Common myeloid progenitor, CD34-positive (primary cell): ENCODE results near the gene C16orf78.

Experiments
- CTCF ChIA-PET: fragments of 350-600 bp; sonication (Branson Sonifier 250); formaldehyde crosslinking; loops from one replicate; lab custom pipeline; 2021; ENCODE audit warnings: antibody characterized with exemption; lab: Charles Lee
- POLR2A ChIA-PET: fragments of 350-600 bp; sonication (Branson Sonifier 250); formaldehyde crosslinking; loops from one replicate; lab custom pipeline; 2021; ENCODE audit warnings: antibody characterized with exemption; lab: Charles Lee
- DNase-seq, 3 donors: peaks; one replicate each; pipeline versions ENCODE4 v3.0.0 to v3.0.0-alpha.2; 2013
- H3K27ac ChIP-seq, 2 experiments: 1 replicate in 1 of 2; 2 replicates in 1 of 2; pipeline ENCODE4 v1.7.0; 2013; ENCODE audit warnings: inconsistent platforms in 2 of 2, low read length in 2 of 2, mild to moderate bottlenecking in 2 of 2, low read depth in 1 of 2, moderate library complexity in 1 of 2; ENCODE audit not compliant: severe bottlenecking in 2 of 2, insufficient read depth in 1 of 2, poor library complexity in 1 of 2
- H3K27me3 ChIP-seq, 5 experiments: replicated peaks in 2 of 5; 1 replicate in 3 of 5; 2 replicates in 2 of 5; pipeline versions ENCODE4 v1.6.1 to v1.7.0; 2013; ENCODE audit warnings: low read length in 4 of 5, mild to moderate bottlenecking in 2 of 5, moderate library complexity in 2 of 5, inconsistent platforms in 1 of 5; ENCODE audit not compliant: insufficient read depth in 5 of 5, control insufficient read depth in 4 of 5
- H3K36me3 ChIP-seq, 4 experiments: 1 replicate in 2 of 4; 2 replicates in 2 of 4; pipeline versions ENCODE4 v1.6.1 to v1.7.0; 2013; ENCODE audit warnings: low read length in 3 of 4, control low read depth in 1 of 4, mild to moderate bottlenecking in 1 of 4; ENCODE audit not compliant: control insufficient read depth in 4 of 4, insufficient read depth in 4 of 4
- H3K4me1 ChIP-seq, 4 experiments: 1 replicate in 3 of 4; 2 replicates in 1 of 4; pipeline versions ENCODE4 v1.6.1 to v1.7.1; 2013; ENCODE audit warnings: low read length in 3 of 4, mild to moderate bottlenecking in 3 of 4, control low read depth in 1 of 4, inconsistent platforms in 1 of 4, moderate library complexity in 1 of 4; ENCODE audit not compliant: control insufficient read depth in 4 of 4, insufficient read depth in 4 of 4; ENCODE audit errors: control extremely low read depth in 1 of 4
- H3K4me3 ChIP-seq, 7 experiments: 1 replicate in 4 of 7; 2 replicates in 3 of 7; pipeline versions ENCODE4 v1.5.1 to v1.7.0; 2013; ENCODE audit warnings: mild to moderate bottlenecking in 7 of 7, low read length in 6 of 7, moderate library complexity in 6 of 7, inconsistent platforms in 2 of 7, low read depth in 2 of 7, control low read depth in 1 of 7; ENCODE audit not compliant: insufficient read depth in 4 of 7, control insufficient read depth in 1 of 7; ENCODE audit errors: extremely low read depth in 1 of 7
- H3K9me3 ChIP-seq, 5 experiments: 1 replicate in 4 of 5; 2 replicates in 1 of 5; pipeline versions ENCODE4 v1.6.1 to v1.7.1; 2013; ENCODE audit warnings: low read length in 4 of 5, mild to moderate bottlenecking in 2 of 5, inconsistent platforms in 1 of 5, low read depth in 1 of 5, moderate library complexity in 1 of 5; ENCODE audit not compliant: control insufficient read depth in 4 of 5, insufficient read depth in 2 of 5; ENCODE audit errors: control extremely low read depth in 1 of 5
- WGBS: methylation state at CpG from one replicate; pipeline ENCODE4 v1.1.5; 2013; ENCODE audit not compliant: insufficient coverage; 5-methylcytosine and 5-hydroxymethylcytosine counted together

C16orf78 gene

DNA sequence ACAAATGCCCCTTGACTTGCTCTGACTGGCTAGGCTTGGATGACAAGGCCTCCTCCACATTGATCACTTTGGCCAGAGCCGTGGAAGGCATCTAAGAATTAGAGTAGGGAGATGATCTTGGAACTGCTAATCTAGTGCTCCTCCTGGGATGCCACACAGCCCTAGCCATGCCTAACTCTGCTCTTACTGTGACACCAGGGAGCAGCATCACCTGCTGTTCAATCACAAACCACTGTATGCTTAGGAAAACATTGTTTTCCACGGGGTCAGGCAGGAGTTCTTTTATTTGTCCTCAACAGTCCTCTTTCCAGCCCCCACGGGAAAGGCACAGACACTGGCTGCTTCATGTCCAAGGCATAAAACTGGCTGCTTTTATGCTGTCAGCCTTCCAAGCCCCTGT lies 46.3 kb downstream of the C16orf78 start:
- H3K36me3 ChIP-seq, result no peaks in the 10 kb centered on the region
- H3K27ac ChIP-seq, result no peak overlapping the region
- H3K9me3 ChIP-seq, result no peaks in the 10 kb centered on the region
- no peaks in the 10 kb centered on the region for H3K27me3 ChIP-seq
- ChIA-PET CTCF (no interaction called here), POLR2A (no interaction called here)
- 97% methylated on average over 3 of the region's 3 CpGs for WGBS
- no peak for DNase-seq
- H3K4me3 ChIP-seq, result no peak overlapping the region
- H3K4me1 ChIP-seq, result peaks cover 0 to 3% (median 0%) of the 10 kb centered on the region in 4 experiments

DNA sequence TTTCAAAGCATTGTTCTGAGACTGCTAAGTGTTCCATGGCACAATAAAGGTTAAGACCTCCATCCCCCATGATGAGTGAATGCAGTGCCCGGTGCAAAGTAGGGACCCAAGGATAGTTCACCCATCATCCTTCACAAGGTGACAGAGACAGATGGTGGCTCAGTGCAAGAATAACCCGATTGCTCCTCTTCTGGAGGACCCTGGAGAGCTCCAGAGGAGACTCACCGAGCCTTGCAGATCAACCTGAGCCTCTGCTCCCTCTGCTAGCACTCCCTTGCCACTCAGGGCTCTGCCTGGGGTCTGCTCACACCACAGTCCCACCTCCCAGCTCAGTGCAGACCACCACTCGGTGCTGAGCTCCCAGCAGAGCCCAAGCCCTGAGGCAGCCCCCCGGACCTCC lies 49.3 kb downstream of the C16orf78 start:
- H3K9me3 ChIP-seq, result peaks cover 0 to 6% (median 0%) of the 10 kb centered on the region in 5 experiments
- WGBS, result 68% methylated on average over 3 of the region's 5 CpGs
- DNase-seq, result no peak
- H3K4me1 ChIP-seq, result peaks cover 0 to 3% (median 0%) of the 10 kb centered on the region in 4 experiments
- H3K27ac ChIP-seq, result no peak overlapping the region
- H3K36me3 ChIP-seq, result no peaks in the 10 kb centered on the region
- POLR2A ChIA-PET, result no interaction called here
- H3K27me3 ChIP-seq, result no peaks in the 10 kb centered on the region
- H3K4me3 ChIP-seq, result no peak overlapping the region
- CTCF ChIA-PET, result interaction anchor here (1.5 kb wide), 1 partner anchor 11 kb away, joined by 3 read pairs; no protein-coding TSS in a partner anchor

DNA sequence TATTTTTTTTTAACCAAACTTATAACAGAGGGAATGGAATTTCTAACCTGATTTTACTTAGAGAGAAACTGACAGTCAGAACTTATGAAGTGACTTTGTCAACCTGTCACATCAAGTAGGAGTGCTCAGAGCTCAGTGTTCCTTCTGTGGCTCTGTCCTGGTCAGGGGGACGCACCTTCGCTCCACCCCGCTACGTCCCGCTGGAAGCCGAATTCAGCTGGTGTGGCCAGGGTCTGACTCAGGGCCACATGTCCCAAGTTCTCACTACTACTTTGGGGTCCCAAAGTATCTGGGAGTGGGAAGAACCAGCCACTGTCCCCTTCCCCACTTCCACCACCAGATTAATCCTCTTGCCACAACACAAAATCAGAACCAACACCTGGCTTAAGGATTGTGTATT lies 51.4 kb downstream of the C16orf78 start:
- Histone ChIP-seq H3K4me3 (no peak overlapping the region), H3K4me1 (no peaks in the 10 kb centered on the region), H3K27me3 (no peaks in the 10 kb centered on the region), H3K36me3 (no peaks in the 10 kb centered on the region), H3K9me3 (peaks cover 0 to 8% (median 0%) of the 10 kb centered on the region in 5 experiments), H3K27ac (no peak overlapping the region)
- ChIA-PET POLR2A (no interaction called here), CTCF (no interaction called here)
- DNase-seq, result no peak
- WGBS, result 94% methylated on average over 6 of the region's 6 CpGs

DNA sequence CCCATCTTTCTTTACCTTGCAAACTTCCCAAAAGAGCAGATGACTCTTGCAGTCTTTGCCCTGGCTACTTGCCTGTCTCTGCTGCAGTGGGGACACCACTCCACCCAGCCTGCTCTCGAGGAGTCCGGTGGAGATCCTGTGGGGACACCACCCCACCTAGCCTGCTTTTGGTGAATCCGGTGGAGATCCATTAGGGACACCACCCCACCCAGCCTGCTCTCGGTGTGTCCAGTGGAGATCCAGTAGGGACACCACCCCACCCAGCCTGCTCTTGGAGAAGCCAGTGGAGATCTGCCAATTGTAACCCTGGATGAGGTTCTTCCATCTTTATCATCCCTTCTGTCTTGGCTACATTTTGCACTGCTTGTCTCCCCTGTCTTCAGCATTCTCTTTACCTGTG lies 54.2 kb downstream of the C16orf78 start:
- Histone ChIP-seq H3K36me3 (no peaks in the 10 kb centered on the region), H3K4me1 (no peaks in the 10 kb centered on the region), H3K4me3 (no peak overlapping the region), H3K9me3 (peaks cover 0 to 8% (median 0%) of the 10 kb centered on the region in 5 experiments), H3K27ac (no peak overlapping the region), H3K27me3 (no peaks in the 10 kb centered on the region)
- ChIA-PET CTCF (interaction anchor here (1.9 kb wide), 1 partner anchor 10 kb away, joined by 7 read pairs; no protein-coding TSS in a partner anchor), POLR2A (no interaction called here)
- no peak for DNase-seq
- WGBS, result 98% methylated on average over 4 of the region's 4 CpGs

DNA sequence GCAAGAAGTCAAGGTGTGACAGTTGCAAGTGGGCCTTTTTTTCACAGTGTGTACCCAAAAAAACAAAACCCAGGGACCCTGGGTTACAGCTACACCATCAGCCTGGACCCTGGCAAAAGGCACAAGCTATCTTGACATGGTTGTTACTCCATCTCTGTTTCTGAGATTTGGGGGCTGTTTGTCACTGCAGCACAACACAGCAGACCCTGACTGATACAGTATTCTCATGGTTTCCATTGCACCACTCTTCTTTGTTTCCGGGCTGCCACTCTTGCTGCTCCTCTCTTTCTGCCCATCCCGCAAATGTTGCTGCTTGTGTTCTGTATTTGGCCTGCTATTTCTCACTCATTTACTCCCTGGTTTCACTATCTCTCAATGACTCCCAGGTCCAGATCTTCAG lies 55.2 kb downstream of the C16orf78 start:
- Histone ChIP-seq H3K4me3 (no peak overlapping the region), H3K36me3 (no peaks in the 10 kb centered on the region), H3K4me1 (no peaks in the 10 kb centered on the region), H3K9me3 (peaks cover 0 to 8% (median 0%) of the 10 kb centered on the region in 5 experiments), H3K27me3 (no peaks in the 10 kb centered on the region), H3K27ac (no peak overlapping the region)
- WGBS, result 93% methylated on average over 2 of the region's 2 CpGs
- ChIA-PET CTCF (interaction anchor here (1.1 to 1.9 kb wide), 3 partner anchors 9 to 165 kb away, joined by 3 to 7 read pairs (median 4); no protein-coding TSS in a partner anchor), POLR2A (no interaction called here)
- DNase-seq, result no peak

DNA sequence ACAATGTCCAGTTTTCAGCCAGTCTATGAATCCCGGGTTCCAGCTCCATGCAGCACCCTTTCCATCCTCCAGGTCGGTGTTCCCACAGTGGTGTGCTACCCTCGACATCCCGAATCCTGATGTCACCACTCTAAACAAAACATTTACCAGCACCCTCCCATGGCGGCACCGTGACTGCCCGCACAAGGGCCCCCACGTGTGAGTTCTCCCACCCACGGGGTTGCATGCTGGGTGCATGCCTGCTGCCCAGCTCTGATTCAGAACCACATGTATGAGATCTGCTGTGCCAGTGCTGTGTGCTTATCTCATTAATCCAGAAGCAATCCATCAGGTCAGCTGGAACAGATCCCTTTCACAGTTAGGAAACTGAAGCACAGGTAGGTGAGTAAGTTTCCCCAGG lies 57.4 kb downstream of the C16orf78 start:
- Histone ChIP-seq H3K36me3 (no peaks in the 10 kb centered on the region), H3K27ac (no peak overlapping the region), H3K4me1 (no peaks in the 10 kb centered on the region), H3K4me3 (no peak overlapping the region), H3K9me3 (peaks cover 0 to 8% (median 0%) of the 10 kb centered on the region in 5 experiments), H3K27me3 (no peaks in the 10 kb centered on the region)
- DNase-seq, result no peak
- ChIA-PET POLR2A (no interaction called here), CTCF (interaction anchor here (1.6 kb wide), 1 partner anchor 13 kb away, joined by 4 read pairs; no protein-coding TSS in a partner anchor)
- 97% methylated on average over 9 of the region's 9 CpGs for WGBS

DNA sequence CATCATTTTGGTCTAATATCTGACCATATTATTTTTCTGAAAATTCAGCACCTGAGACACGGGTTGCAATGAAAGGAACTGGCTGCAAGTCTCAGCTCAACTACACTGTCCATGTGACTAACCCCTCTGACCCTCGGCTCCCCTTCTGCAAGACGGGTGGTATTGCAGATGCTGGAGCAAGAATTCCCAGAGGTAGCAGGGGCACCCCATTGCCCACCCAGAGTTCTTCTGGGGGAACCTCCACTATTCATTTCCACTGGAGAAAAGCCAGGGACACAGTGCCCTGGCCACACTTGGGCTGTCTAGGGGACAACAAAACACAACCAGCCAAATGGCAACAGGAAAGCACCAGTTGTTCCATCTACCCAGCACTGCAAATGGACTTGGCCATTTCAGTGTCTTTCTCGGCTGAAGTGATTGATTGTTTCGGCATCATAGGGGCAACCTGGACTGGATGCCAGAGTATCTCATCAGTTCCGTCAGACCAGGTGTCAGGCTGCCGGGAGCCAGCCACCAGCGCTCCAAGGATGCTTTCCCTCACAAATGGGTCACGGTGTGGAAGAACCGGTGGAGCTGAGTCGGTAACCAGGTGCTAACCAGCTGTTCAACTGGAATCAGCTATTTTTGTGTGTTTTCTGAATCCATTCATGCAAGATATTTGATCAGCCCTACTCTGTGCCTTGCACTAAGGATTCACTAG lies 58.1 kb downstream of the C16orf78 start:
- H3K9me3 ChIP-seq, result peaks cover 0 to 8% (median 0%) of the 10 kb centered on the region in 5 experiments
- H3K36me3 ChIP-seq, result no peaks in the 10 kb centered on the region
- H3K27ac ChIP-seq, result no peak overlapping the region
- CTCF ChIA-PET, result no interaction called here
- POLR2A ChIA-PET, result no interaction called here
- no peak overlapping the region for H3K4me3 ChIP-seq
- no peaks in the 10 kb centered on the region for H3K4me1 ChIP-seq
- DNase-seq, result no peak
- WGBS, result 94% methylated on average over 11 of the region's 11 CpGs
- H3K27me3 ChIP-seq, result no peaks in the 10 kb centered on the region
